H9 (cell line): ENCODE results near the gene NADSYN1. TPM values are rescaled to one million over a fixed set of nuclear protein-coding genes. Genes with fewer than 3 reads are reported as not detected.

Source experiments
- DNase-seq: peaks from one replicate; pipeline ENCODE4 v3.0.0-alpha.2; 2017
- H2AFZ ChIP-seq: one replicate; pipeline ENCODE4 v1.6.1; 2013; ENCODE audit warnings: mild to moderate bottlenecking, low read length, control low read depth, moderate library complexity
- H2AK5ac ChIP-seq: 2 replicates; pipeline ENCODE4 v1.6.1; 2013; ENCODE audit warnings: low read length, control low read depth, mixed read lengths; ENCODE audit not compliant: insufficient read length
- H2BK120ac ChIP-seq: one replicate; pipeline ENCODE4 v1.6.1; 2013; ENCODE audit warnings: low read depth, mild to moderate bottlenecking, low read length, control low read depth, inconsistent platforms; ENCODE audit not compliant: poor library complexity, severe bottlenecking
- H2BK12ac ChIP-seq: 2 replicates; pipeline ENCODE4 v1.6.1; 2013; ENCODE audit warnings: low read length, control low read depth, mixed read lengths, low read depth; ENCODE audit not compliant: insufficient read length
- H2BK15ac ChIP-seq: 2 replicates; pipeline ENCODE4 v1.6.1; 2013; ENCODE audit warnings: low read depth, low read length, control low read depth
- H2BK20ac ChIP-seq: one replicate; pipeline ENCODE4 v1.6.1; 2013; ENCODE audit warnings: low read depth, mild to moderate bottlenecking, low read length, control low read depth, inconsistent platforms; ENCODE audit not compliant: poor library complexity, severe bottlenecking
- H2BK5ac ChIP-seq: 2 replicates; pipeline ENCODE4 v1.6.1; 2013; ENCODE audit warnings: low read length, control low read depth, mixed read lengths; ENCODE audit not compliant: insufficient read length
- H3K14ac ChIP-seq: 2 replicates; pipeline ENCODE4 v1.6.1; 2013; ENCODE audit warnings: low read length, control low read depth; ENCODE audit not compliant: insufficient read depth
- H3K18ac ChIP-seq: 2 replicates; pipeline ENCODE4 v1.6.1; 2013; ENCODE audit warnings: low read depth, mild to moderate bottlenecking, mixed read lengths, low read length, control low read depth; ENCODE audit not compliant: insufficient read length
- H3K23ac ChIP-seq: 2 replicates; pipeline ENCODE4 v1.6.1; 2013; ENCODE audit warnings: low read length, control low read depth, mixed read lengths, low read depth; ENCODE audit not compliant: insufficient read length
- H3K23me2 ChIP-seq: 2 replicates; pipeline ENCODE4 v1.6.1; 2013; ENCODE audit warnings: low read depth, mild to moderate bottlenecking, mixed read lengths, low read length, control low read depth; ENCODE audit not compliant: insufficient read length, poor library complexity, severe bottlenecking
- H3K27ac ChIP-seq: 2 replicates; pipeline ENCODE4 v1.5.1; 2013; ENCODE audit warnings: low read length, control low read depth, mixed read lengths, low read depth; ENCODE audit not compliant: insufficient read length
- H3K27me3 ChIP-seq: 2 replicates; pipeline ENCODE4 v1.6.1; 2013; ENCODE audit warnings: low read length, control low read depth, inconsistent platforms; ENCODE audit not compliant: insufficient read depth
- H3K4ac ChIP-seq: 2 replicates; pipeline ENCODE4 v1.6.1; 2013; ENCODE audit warnings: low read depth, mild to moderate bottlenecking, control low read depth, inconsistent platforms, low read length, moderate library complexity
- H3K4me1 ChIP-seq: 2 replicates; pipeline ENCODE4 v1.6.1; 2013; ENCODE audit warnings: low read length, control low read depth, inconsistent platforms; ENCODE audit not compliant: insufficient read depth
- H3K4me2 ChIP-seq: 2 replicates; pipeline ENCODE4 v1.6.1; 2013; ENCODE audit warnings: low read length, control low read depth, mixed read lengths; ENCODE audit not compliant: insufficient read length, insufficient read depth
- H3K56ac ChIP-seq: 2 replicates; pipeline ENCODE4 v1.6.1; 2013; ENCODE audit warnings: low read depth, mild to moderate bottlenecking, mixed read lengths, low read length, control low read depth; ENCODE audit not compliant: insufficient read length
- H3K79me1 ChIP-seq: 2 replicates; pipeline ENCODE4 v1.6.1; 2013; ENCODE audit warnings: low read depth, mild to moderate bottlenecking, moderate library complexity, low read length, control low read depth, inconsistent platforms; ENCODE audit not compliant: insufficient read depth, poor library complexity, severe bottlenecking
- H3K79me2 ChIP-seq: 2 replicates; pipeline ENCODE4 v1.6.1; 2013; ENCODE audit warnings: low read length, control low read depth, inconsistent platforms; ENCODE audit not compliant: insufficient read depth
- H3K9ac ChIP-seq: 2 replicates; pipeline ENCODE4 v1.6.1; 2013; ENCODE audit warnings: low read length, control low read depth, mixed read lengths; ENCODE audit not compliant: insufficient read length; ENCODE audit errors: extremely low read depth
- H3K9me3 ChIP-seq: one replicate; pipeline ENCODE4 v1.6.1; 2013; ENCODE audit warnings: low read depth, low read length, inconsistent platforms; ENCODE audit not compliant: control insufficient read depth
- H3T11ph ChIP-seq: one replicate; pipeline ENCODE4 v1.6.1; 2013; ENCODE audit warnings: mild to moderate bottlenecking, low read length, control low read depth, inconsistent platforms
- H4K20me1 ChIP-seq: one replicate; pipeline ENCODE4 v1.6.1; 2013; ENCODE audit not compliant: control insufficient read depth, insufficient read length, insufficient read depth
- H4K5ac ChIP-seq: 2 replicates; pipeline ENCODE4 v1.6.1; 2013; ENCODE audit warnings: low read depth, mild to moderate bottlenecking, mixed read lengths, low read length, control low read depth; ENCODE audit not compliant: insufficient read length
- H4K8ac ChIP-seq: replicated peaks from 2 replicates; pipeline ENCODE4 v1.6.1; 2013; ENCODE audit warnings: low read length, control low read depth, mixed read lengths, low read depth; ENCODE audit not compliant: insufficient read length
- H4K91ac ChIP-seq: 2 replicates; pipeline ENCODE4 v1.6.1; 2013; ENCODE audit warnings: low read depth, mild to moderate bottlenecking, moderate library complexity, mixed read lengths, low read length, control low read depth; ENCODE audit not compliant: insufficient read length
- H3K27ac Mint-ChIP-seq, 3 experiments: 2 replicates in 2 of 3; 3 replicates in 1 of 3; pipeline ENCODE4 v1.8.0; 2020 to 2021; ENCODE audit warnings: mixed read lengths in 3 of 3, mild to moderate bottlenecking in 1 of 3, moderate library complexity in 1 of 3
- H3K27me3 Mint-ChIP-seq: 2 replicates; pipeline ENCODE4 v1.8.0; 2021; ENCODE audit warnings: low read depth, mild to moderate bottlenecking, moderate library complexity, mixed read lengths
- H3K36me3 Mint-ChIP-seq, 3 experiments: 2 replicates in 2 of 3; 3 replicates in 1 of 3; pipeline ENCODE4 v1.8.0; 2020 to 2021; ENCODE audit warnings: low read depth in 3 of 3, mixed read lengths in 3 of 3; ENCODE audit not compliant: insufficient read depth in 1 of 3
- H3K4me1 Mint-ChIP-seq, 2 experiments: 2 replicates each; pipeline ENCODE4 v1.8.0; 2020; ENCODE audit warnings: mixed read lengths in 2 of 2
- H3K4me3 Mint-ChIP-seq, 2 experiments: 2 replicates in 1 of 2; 3 replicates in 1 of 2; pipeline ENCODE4 v1.8.0; 2020 to 2021; ENCODE audit warnings: mild to moderate bottlenecking in 2 of 2, mixed read lengths in 2 of 2, moderate library complexity in 1 of 2
- H3K9me3 Mint-ChIP-seq, 2 experiments: 2 replicates in 1 of 2; 3 replicates in 1 of 2; pipeline ENCODE4 v1.8.0; 2020; ENCODE audit warnings: mild to moderate bottlenecking in 2 of 2, mixed read lengths in 2 of 2, moderate library complexity in 1 of 2
- WGBS: extraction: QIAGEN DNeasy Blood & Tissue Kit; methylation state at CpG from one replicate; pipeline ENCODE4 v1.1.7; 2013; ENCODE audit warnings: missing lambda C conversion rate, low lambda C conversion rate, mixed read lengths; ENCODE audit not compliant: insufficient read length; ENCODE audit errors: extremely low coverage; 5-methylcytosine and 5-hydroxymethylcytosine counted together
- total RNA-seq: library from RNA; stranded (reverse); gene quantifications from 2 replicates; pipeline ENCODE4 v1.2.1, GENCODE V29; 2021
- TF ChIP-seq, protein P1 (sequence below): fragments of 200-600 bp; sonication (generic); conservative IDR thresholded peaks from 3 replicates; pipeline ENCODE4 v1.8.0; 2021; ENCODE audit warnings: antibody characterized with exemption, mild to moderate bottlenecking

NADSYN1 gene
- total RNA-seq, 1 experiment from 2014 or later, result 44.2 TPM

DNA sequence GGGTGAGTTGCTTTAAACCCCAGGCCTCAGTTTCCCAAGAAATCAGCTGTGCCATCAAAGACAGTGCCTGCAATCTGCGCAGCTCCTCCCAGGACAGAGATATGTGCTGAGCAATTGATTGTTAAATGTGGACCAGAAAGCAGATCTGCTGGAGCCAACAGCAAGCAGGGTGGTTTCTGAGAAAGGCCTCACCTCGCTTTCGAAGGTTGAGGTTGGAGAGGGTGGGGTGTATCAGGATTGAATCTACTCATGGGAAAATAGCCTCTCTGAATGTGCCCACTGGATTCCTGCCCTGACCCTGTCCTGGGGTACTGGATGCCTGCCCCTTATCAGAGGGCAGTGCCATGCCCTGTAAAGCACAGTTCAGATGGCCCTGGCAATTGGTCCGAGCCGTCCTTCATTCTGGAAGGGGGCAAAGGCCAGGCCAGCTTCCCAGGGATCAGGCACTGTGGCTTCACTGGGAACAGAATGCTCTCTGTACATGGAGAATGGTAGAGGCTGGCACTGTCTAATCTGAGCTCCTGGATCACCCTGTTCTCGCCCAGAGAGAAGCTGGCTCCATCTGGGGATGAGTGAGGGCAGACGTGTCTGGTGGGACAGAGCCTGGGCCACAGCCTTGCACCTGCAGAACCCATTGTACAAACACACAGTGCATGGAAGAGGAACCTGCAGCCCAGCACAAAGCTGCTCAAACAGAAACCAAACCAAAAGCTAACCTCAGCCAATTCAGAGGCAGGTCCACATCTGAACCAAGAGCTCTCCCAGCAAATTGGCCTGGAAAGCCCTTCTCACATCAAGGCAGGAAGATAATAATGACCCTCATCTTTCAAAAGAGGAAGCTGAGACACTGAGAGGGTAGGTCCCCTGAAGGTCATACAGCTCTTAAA is 20.0 kb upstream of the NADSYN1 start:
- no peak for DNase-seq
- H2BK20ac ChIP-seq, result no peak overlapping the region
- TF ChIP-seq, protein P1, sequence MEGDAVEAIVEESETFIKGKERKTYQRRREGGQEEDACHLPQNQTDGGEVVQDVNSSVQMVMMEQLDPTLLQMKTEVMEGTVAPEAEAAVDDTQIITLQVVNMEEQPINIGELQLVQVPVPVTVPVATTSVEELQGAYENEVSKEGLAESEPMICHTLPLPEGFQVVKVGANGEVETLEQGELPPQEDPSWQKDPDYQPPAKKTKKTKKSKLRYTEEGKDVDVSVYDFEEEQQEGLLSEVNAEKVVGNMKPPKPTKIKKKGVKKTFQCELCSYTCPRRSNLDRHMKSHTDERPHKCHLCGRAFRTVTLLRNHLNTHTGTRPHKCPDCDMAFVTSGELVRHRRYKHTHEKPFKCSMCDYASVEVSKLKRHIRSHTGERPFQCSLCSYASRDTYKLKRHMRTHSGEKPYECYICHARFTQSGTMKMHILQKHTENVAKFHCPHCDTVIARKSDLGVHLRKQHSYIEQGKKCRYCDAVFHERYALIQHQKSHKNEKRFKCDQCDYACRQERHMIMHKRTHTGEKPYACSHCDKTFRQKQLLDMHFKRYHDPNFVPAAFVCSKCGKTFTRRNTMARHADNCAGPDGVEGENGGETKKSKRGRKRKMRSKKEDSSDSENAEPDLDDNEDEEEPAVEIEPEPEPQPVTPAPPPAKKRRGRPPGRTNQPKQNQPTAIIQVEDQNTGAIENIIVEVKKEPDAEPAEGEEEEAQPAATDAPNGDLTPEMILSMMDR, result no peak
- H3K56ac ChIP-seq, result no peak overlapping the region
- no peak overlapping the region for H3K4me2 ChIP-seq
- H3T11ph ChIP-seq, result no peak overlapping the region
- H2BK120ac ChIP-seq, result no peak overlapping the region
- no peaks in the 10 kb centered on the region for H3K9me3 ChIP-seq
- H3K79me1 ChIP-seq, result no peaks in the 10 kb centered on the region
- H2BK15ac ChIP-seq, result no peak overlapping the region
- no peaks in the 10 kb centered on the region for H3K79me2 ChIP-seq
- H3K14ac ChIP-seq, result no peak overlapping the region
- no peak overlapping the region for H3K4ac ChIP-seq
- H3K27me3 ChIP-seq, result no peaks in the 10 kb centered on the region
- Mint-ChIP-seq H3K27me3 (no peaks in the 10 kb centered on the region; the same call in 1 of the 2 replicates), H3K9me3 (peaks cover 0 to 5% of the 10 kb centered on the region in 2 experiments; a peak in 3 of 5 replicates), H3K4me1 (peaks cover 4 to 7% of the 10 kb centered on the region in 2 experiments; a peak in 3 of 4 replicates), H3K4me3 (no peak overlapping the region), H3K36me3 (peaks cover 13 to 38% (median 30%) of the 10 kb centered on the region in 3 experiments; a peak in 6 of 7 replicates), H3K27ac (peak overlapping the region in 1 of 3 experiments; percentile 46; a peak in 3 of 7 replicates)
- no peaks in the 10 kb centered on the region for H4K20me1 ChIP-seq
- H3K9ac ChIP-seq, result no peak overlapping the region
- H3K23ac ChIP-seq, result no peak overlapping the region
- H2AFZ ChIP-seq, result no peak overlapping the region
- H2BK12ac ChIP-seq, result no peak overlapping the region
- H2BK5ac ChIP-seq, result no peak overlapping the region
- WGBS, result no CpG with 5 or more reads among the region's 7 CpGs
- H3K27ac ChIP-seq, result no peak overlapping the region
- H4K8ac ChIP-seq, result no peak overlapping the region
- H4K91ac ChIP-seq, result no peak overlapping the region
- H3K18ac ChIP-seq, result no peak overlapping the region
- no peak overlapping the region for H4K5ac ChIP-seq
- no peak overlapping the region for H2AK5ac ChIP-seq
- no peaks in the 10 kb centered on the region for H3K23me2 ChIP-seq
- H3K4me1 ChIP-seq, result no peaks in the 10 kb centered on the region
